Activated CD4-positive, alpha-beta T cell treated with anti-CD3 and anti-CD28 coated beads, Interleukin-2, Interleukin-4, amounts not matched to agents 100 ng/mL and 50 ng/mL, durations not matched to agents 16 hours and 8 hours (primary cell): ENCODE data around the gene ZNF641.
"Not testable (repeated sequence)": the region's sequence is repeated elsewhere in the genome, so short reads cannot be mapped to it uniquely, and the experiment has no call there.

ENCODE experiments used
- DNase-seq: peaks from one replicate; pipeline ENCODE4 v3.0.0-alpha.2; 2020; ENCODE audit warnings: low spot score

ZNF641 gene

DNA sequence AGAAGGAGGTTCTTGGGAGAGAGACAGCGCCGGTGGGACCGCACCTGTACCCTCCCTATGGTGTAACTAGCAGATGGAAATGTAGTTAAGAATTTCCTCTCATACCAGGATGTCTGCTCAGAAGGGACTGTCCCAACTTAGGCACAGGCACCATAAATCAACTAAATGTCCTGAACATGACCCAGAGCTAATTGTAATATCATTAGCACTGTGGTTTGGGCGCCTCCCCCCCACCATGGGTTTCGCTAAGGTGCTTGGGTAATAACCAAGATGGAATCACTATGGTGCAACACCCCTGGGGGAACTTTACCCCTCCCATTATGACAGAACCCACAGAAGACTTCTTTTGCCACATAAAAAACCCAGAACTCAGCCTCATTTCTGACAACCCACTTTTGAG, 15.9 kb downstream of the ZNF641 start:
- DNase-seq: no peak

DNA sequence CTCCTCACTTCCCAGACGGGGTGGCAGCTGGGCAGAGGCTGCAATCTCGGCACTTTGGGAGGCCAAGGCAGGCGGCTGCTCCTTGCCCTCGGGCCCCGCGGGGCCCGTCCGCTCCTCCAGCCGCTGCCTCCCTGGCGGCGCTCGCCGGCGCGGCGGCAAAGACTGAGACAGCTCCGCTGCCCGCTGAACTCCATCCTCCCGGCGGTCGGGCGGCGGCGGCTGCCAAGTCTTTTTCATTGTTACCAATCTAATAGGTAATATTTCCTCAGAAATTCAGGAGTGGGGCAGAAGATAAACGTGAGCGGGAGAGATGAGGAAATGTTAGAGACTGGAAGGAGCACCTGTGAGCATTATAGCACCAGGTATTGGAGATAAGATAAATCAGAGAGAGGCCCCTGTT, 17.0 kb downstream of the ZNF641 start:
- not testable (repeated sequence) for DNase-seq

GRCh38 chr12:48331399-48331798, 19.3 kb downstream of the ZNF641 start:
- no peak for DNase-seq

DNA sequence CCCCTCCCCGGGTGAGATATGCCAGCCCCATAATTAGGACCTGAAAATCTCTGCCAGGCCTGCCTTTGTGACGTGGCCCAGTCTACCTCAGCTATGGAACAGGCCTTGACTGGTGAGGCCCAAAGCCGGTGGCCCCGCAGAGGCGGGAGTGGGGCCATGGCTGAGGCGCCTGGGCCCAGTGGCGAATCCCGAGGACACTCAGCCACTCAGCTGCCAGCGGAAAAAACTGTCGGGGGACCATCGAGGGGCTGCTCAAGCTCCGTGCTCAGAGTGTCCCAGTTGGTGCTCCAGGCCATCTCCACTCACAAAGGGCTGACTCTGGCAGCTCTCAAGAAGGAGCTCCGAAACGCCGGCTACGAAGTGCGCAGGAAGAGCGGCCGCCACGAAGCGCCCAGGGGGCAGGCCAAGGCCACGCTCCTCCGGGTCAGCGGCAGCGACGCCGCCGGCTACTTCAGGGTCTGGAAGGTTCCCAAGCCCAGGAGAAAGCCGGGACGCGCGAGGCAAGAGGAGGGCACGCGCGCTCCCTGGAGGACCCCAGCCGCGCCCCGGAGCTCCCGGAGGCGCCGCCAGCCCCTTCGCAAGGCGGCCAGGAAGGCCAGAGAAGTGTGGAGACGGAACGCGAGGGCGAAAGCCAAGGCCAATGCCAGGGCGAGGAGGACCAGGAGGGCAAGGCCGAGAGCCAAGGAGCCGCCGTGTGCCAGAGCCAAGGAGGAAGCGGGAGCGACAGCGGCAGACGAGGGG, 21.4 kb downstream of the ZNF641 start:
- no peak for DNase-seq

GRCh38 chr12:48316491-48316890, 34.2 kb downstream of the ZNF641 start:
- DNase-seq: no peak

- no peak for DNase-seq
Observed at GRCh38 chr12:48311313-48311712, 39.4 kb downstream of the ZNF641 start.

- DNase-seq: no peak
Observed at GRCh38 chr12:48307269-48307668, 43.5 kb downstream of the ZNF641 start.

GRCh38 chr12:48305190-48305589, 45.5 kb downstream of the ZNF641 start:
- DNase-seq: no peak

DNA sequence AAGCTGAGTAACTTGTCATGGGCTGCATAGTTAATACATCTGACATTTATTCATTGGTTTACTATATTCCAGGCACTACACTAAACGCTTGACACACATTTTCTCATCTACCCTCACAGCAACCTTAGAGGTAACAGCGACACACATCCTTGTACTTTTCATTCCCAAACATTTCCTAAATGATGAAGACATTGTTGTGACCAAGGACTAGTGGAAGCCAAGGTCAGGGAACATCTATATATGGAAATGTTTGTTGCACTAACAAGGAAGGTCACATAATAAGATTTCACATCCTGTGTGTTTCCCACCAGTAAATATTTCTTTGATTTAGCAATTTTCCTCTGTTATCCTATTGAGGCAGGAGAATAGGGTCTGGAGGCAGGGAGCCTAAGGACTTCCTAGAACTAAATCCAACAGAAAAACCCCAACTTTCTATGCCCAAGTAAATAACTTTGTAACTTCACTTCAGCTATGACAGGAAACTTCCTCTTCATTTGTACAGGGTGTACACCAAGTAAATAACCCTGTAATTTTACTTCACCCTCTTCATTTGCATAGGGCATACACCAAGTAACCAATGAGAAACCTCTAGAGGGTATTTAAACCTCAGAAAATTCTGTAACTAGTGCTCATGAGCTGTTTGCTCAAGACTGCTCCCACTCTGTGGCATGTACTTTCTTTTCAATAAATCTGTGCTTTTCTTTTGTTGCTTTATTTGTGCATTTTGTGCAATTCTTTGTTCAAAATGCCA, 48.4 kb downstream of the ZNF641 start:
- DNase-seq: no peak

- DNase-seq: no peak
Observed at GRCh38 chr12:48300774-48301173, 49.9 kb downstream of the ZNF641 start.

DNA sequence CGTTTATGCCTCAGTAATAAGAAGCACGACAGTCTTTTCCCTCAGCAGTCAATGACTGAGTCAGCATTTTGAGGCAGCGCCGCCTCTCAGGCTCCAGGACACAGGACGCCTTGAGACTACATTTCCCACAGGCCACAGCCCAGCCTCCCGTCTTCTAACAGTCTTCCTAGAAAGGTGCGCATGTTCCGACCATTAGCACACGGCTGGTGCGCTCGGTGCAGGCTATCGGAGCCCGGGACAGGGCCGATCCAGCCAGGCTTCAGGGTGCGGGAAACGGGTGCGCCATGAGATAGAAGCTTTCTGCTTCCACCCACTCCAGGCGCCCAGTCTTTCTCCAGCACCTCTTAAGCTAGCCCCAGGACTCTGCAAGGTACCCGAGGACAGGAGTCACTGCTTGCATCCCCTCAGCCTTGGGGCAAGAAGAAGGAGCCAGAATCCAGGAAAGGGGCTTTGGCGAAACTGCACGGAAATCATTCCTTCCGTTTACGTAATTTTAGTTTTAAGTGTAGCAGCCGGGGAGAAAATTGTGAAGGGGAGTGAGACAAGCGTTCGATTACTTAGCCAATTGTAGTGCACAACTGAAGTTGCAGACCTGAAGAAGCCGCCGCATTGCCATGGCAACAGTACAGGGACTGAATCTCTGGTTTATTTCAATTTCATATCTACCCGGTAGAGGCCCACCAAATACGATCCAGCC, 54.0 kb downstream of the ZNF641 start:
- DNase-seq: peak; percentile 50

DNA sequence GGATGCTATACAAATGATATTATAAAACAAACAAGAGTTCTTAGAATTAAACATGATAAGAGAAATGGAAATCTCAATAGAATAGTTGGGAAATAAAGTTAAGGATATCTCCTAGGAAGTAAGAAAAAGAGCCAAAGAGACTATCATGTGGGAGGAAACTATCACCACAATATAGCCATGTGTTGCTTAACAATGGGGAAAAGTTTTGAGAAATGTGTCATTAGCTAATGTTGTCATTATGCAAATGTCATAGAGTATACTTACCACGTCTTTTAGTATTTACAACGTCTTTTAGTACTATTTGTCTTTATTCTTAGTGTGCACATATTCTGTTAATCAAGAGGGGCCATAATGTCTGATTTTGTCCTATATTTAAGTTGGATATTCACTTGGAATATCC, 58.7 kb downstream of the ZNF641 start:
- DNase-seq: no peak

- DNase-seq: no peak
Observed at GRCh38 chr12:48291511-48291910, 59.2 kb downstream of the ZNF641 start.

DNA sequence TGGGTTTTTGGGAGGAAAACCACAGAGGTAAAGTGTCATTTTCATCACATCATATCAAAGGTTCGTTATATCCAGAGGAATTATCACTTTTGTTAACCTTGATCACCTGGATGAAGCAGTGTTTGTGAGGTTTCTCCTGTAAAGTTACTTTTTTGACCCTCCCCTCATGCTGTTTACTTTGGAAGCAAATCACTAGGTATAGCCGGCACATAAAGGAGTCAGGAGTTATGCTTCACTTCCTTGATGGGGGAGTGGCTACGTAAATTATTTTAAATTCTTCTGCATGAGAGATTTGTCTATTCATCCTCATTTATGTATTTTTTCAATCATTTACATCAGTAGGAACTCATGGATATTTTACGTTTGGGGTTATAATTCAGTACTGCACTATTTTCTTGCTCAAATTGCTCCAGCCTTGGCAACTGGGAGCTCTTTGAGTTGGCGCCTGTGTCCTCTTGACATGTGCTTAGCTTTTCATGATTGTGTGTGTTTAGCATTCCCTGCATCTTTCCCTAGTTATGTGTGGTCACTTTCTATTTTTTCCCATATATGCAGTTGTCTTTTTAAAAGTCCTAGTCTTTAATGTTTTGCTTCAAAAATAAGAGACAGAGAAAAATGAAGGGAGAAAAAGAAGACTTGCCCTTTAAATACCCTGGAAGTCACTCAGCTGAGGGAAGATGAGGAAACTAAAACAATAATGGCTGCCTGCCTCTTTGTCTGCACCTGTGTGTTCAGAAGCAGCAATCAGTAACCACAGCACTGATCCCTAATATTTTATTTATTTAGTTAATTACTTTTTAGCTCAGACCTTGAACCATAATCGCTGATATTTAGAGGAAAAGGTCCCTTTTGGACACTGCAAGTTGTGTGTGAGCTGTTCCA, 62.1 kb downstream of the ZNF641 start:
- DNase-seq: no peak
